Measurements from ENCODE around the gene E2F3.
A peak's percentile ranks its signal among the peaks of the same experiment; 100 is the strongest.
"Not testable (repeated sequence)": the region's sequence is repeated elsewhere in the genome, so short reads cannot be mapped to it uniquely, and the experiment has no call there.

E2F3 gene

GRCh38 chr6:20472748-20473147 lies 71.1 kb downstream of the E2F3 start:
- no peak for DNase-seq

GRCh38 chr6:20473518-20473917 lies 71.8 kb downstream of the E2F3 start:
- no peak for DNase-seq

GRCh38 chr6:20474874-20475542 lies 73.3 kb downstream of the E2F3 start:
- DNase-seq = no peak

- DNase-seq = no peak
These were observed 74.9 kb downstream of the E2F3 start for GRCh38 chr6:20476501-20477043.

- no peak for DNase-seq
These were observed 75.8 kb downstream of the E2F3 start for GRCh38 chr6:20477485-20477884.

- DNase-seq = no peak
These were observed 77.4 kb downstream of the E2F3 start for GRCh38 chr6:20479060-20479459.

- DNase-seq = no peak
These were observed 77.8 kb downstream of the E2F3 start for GRCh38 chr6:20479526-20479925.

GRCh38 chr6:20481281-20481680 lies 79.6 kb downstream of the E2F3 start:
- DNase-seq = no peak

- DNase-seq = no peak
These were observed 82.3 kb downstream of the E2F3 start for GRCh38 chr6:20483887-20484497.

- peak; percentile 11 for DNase-seq
These were observed 85.0 kb downstream of the E2F3 start for GRCh38 chr6:20486641-20487040.

- no peak for DNase-seq
These were observed 86.1 kb downstream of the E2F3 start for GRCh38 chr6:20487669-20488375.

- no peak for DNase-seq
These were observed 88.9 kb downstream of the E2F3 start for GRCh38 chr6:20490591-20490990.

GRCh38 chr6:20492099-20492498 lies 90.4 kb downstream of the E2F3 start:
- no peak for DNase-seq

- DNase-seq = peak; percentile 79
These were observed 95.7 kb downstream of the E2F3 start for GRCh38 chr6:20497216-20498040.

- DNase-seq = no peak
These were observed 96.3 kb downstream of the E2F3 start for GRCh38 chr6:20498041-20498385.

GRCh38 chr6:20509212-20509611 lies 107.5 kb downstream of the E2F3 start:
- DNase-seq = no peak

GRCh38 chr6:20511852-20512251 lies 110.2 kb downstream of the E2F3 start:
- DNase-seq = no peak

GRCh38 chr6:20525208-20525607 lies 123.5 kb downstream of the E2F3 start:
- not testable (repeated sequence) for DNase-seq

- peak; percentile 54 for DNase-seq
These were observed 127.4 kb downstream of the E2F3 start for GRCh38 chr6:20529086-20529448.

- DNase-seq = no peak
These were observed 131.2 kb downstream of the E2F3 start for GRCh38 chr6:20532881-20533280.

- no peak for DNase-seq
These were observed 132.1 kb downstream of the E2F3 start for GRCh38 chr6:20533746-20534294.

GRCh38 chr6:20534295-20535262 lies 132.9 kb downstream of the E2F3 start, which contains the start of gene CDKAL1:
Gene CDKAL1, plus strand, starts transcription at chr6:20534457. Its CDS starts 11,894 bp downstream, at chr6:20546351.
- DNase-seq = peak; percentile 91

All from EL (cell line).